Measurements from ENCODE around the gene CBLC. TPM values are rescaled to one million over a fixed set of nuclear protein-coding genes. Genes with fewer than 3 reads are reported as not detected.

The CBLC gene
- total RNA-seq, 1 experiment from 2014 or later = 0.80 TPM

DNA sequence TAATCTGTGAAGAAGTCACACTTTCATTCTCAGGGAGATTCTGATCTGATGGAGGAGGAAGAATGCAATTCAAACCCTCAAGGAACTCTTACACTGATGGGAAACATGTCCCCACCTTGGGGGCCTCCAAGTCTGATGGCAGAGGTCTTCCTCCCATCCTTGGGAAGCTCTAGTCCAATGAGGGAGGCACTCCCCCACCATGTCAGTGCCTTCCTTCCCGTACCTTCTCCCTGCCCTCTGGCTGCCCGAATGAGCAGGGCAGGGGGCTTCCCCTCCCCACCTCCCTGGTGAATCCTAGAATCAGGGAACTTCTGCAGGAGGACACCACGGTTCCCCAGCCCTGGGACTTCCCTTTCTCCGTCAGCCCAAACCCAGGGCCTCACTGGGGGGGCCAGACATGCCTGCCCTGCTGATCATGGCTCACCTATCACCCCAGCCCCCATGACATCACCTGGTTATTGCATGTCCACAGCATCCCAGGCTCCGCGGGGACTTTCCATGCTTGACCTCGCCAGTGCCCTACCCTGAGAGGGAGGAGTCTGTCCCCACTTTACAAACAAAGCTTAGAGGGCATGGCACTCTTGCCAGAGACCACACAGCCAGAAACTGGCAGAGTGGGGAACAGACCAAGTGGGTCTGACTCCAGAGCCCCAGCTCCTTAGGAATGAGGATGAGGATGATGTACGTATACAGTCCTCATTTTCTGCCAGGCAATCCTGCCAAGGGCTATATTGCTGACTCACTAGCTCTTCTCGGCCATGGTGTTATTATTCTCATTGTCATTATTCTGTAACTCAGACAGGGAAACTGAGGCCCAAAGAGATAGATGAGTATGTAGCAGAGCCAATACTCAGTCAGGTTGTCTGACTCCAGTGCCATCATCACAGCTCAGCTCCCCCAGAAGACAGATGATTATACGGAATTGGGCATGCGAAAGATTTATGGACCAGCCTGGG is 38.8 kb upstream of the CBLC start:
- ChIA-PET CTCF (interaction anchor here (0.5 kb wide), 2 partner anchors 15 to 49 kb away, joined by 3 read pairs; no protein-coding TSS in a partner anchor), POLR2A (no interaction called here)
- H3K36me3 ChIP-seq (ENCODE audit: control insufficient read depth, insufficient read depth, low read length) = no peaks in the 10 kb centered on the region
- TF ChIP-seq SIN3A (IDR thresholded peaks at IDR 0.05; ENCODE audit: borderline replicate concordance, insufficient read depth, low read depth, low read length) = no peak
- no peak for TF ChIP-seq POLR2AphosphoS5 (IDR thresholded peaks at IDR 0.05; ENCODE audit: low read depth, low read length)
- no peak for TF ChIP-seq TCF7L2 (IDR thresholded peaks at IDR 0.05; ENCODE audit: low read depth, low read length)
- TF ChIP-seq, protein P1, sequence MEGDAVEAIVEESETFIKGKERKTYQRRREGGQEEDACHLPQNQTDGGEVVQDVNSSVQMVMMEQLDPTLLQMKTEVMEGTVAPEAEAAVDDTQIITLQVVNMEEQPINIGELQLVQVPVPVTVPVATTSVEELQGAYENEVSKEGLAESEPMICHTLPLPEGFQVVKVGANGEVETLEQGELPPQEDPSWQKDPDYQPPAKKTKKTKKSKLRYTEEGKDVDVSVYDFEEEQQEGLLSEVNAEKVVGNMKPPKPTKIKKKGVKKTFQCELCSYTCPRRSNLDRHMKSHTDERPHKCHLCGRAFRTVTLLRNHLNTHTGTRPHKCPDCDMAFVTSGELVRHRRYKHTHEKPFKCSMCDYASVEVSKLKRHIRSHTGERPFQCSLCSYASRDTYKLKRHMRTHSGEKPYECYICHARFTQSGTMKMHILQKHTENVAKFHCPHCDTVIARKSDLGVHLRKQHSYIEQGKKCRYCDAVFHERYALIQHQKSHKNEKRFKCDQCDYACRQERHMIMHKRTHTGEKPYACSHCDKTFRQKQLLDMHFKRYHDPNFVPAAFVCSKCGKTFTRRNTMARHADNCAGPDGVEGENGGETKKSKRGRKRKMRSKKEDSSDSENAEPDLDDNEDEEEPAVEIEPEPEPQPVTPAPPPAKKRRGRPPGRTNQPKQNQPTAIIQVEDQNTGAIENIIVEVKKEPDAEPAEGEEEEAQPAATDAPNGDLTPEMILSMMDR (IDR thresholded peaks at IDR 0.05) = no peak
- TF ChIP-seq REST (IDR thresholded peaks at IDR 0.05; ENCODE audit: insufficient read depth in 1 of 2, low read depth in 2 of 2, low read length in 1 of 2) = no peak
- intact Hi-C loops (cut with micrococcal nuclease; ENCODE audit: unreplicated experiment) = no loop called here
- BruUV-seq (replicated peaks) = no TSS peak
- no peaks in the 10 kb centered on the region for H3K9me3 ChIP-seq (ENCODE audit: control insufficient read depth, insufficient read depth, low read depth, low read length)
- DNase-seq (ENCODE audit: low read depth, low spot score) (no peak), ATAC-seq (no peak)
- peaks cover 50% of the 10 kb centered on the region for H3K4me1 ChIP-seq (ENCODE audit: control insufficient read depth, insufficient read depth, low read length)
- peak overlapping the region; percentile 83 for H3K27ac ChIP-seq (ENCODE audit: low read length)
- in situ Hi-C loops (cut with HindIII; ENCODE audit: low pct_unique_long_range_greater_than_20kb, low sequenced_read_pairs) = no loop called here
- H3K27me3 ChIP-seq (ENCODE audit: control insufficient read depth, insufficient read depth, low read length) = no peaks in the 10 kb centered on the region
- no peak overlapping the region for H3K4me3 ChIP-seq (ENCODE audit: low read depth in 2 of 2, low read length in 2 of 2)

- in situ Hi-C loops (cut with HindIII; ENCODE audit: low pct_unique_long_range_greater_than_20kb, low sequenced_read_pairs) = no loop called here
- ChIA-PET POLR2A (no interaction called here), CTCF (no interaction called here)
- no peak for ATAC-seq
- Histone ChIP-seq H3K27me3 (ENCODE audit: control insufficient read depth, insufficient read depth, low read length) (no peaks in the 10 kb centered on the region), H3K27ac (ENCODE audit: low read length) (peak overlapping the region; percentile 92), H3K36me3 (ENCODE audit: control insufficient read depth, insufficient read depth, low read length) (no peaks in the 10 kb centered on the region), H3K4me1 (ENCODE audit: control insufficient read depth, insufficient read depth, low read length) (peaks cover 57% of the 10 kb centered on the region), H3K4me3 (ENCODE audit: low read depth in 2 of 2, low read length in 2 of 2) (no peak overlapping the region), H3K9me3 (ENCODE audit: control insufficient read depth, insufficient read depth, low read depth, low read length) (no peaks in the 10 kb centered on the region)
- TF ChIP-seq POLR2AphosphoS5 (IDR thresholded peaks at IDR 0.05; ENCODE audit: low read depth, low read length) = no peak
- TF ChIP-seq REST (IDR thresholded peaks at IDR 0.05; ENCODE audit: insufficient read depth in 1 of 2, low read depth in 2 of 2, low read length in 1 of 2) = no peak
- TF ChIP-seq, protein P1 (IDR thresholded peaks at IDR 0.05) = no peak
- no peak for TF ChIP-seq TCF7L2 (IDR thresholded peaks at IDR 0.05; ENCODE audit: low read depth, low read length)
- TF ChIP-seq SIN3A (IDR thresholded peaks at IDR 0.05; ENCODE audit: borderline replicate concordance, insufficient read depth, low read depth, low read length) = no peak
- intact Hi-C loops (cut with micrococcal nuclease; ENCODE audit: unreplicated experiment) = no loop called here
- no TSS peak for BruUV-seq (replicated peaks)
- no peak for DNase-seq (ENCODE audit: low read depth, low spot score)
These were observed 37.3 kb upstream of the CBLC start for GRCh38 chr19:44740351-44740824.
